ENCODE results near the gene HOXB3. TPM values are rescaled to one million over a fixed set of nuclear protein-coding genes. Genes with fewer than 3 reads are reported as not detected.
"Not testable (repeated sequence)": the region's sequence is repeated elsewhere in the genome, so short reads cannot be mapped to it uniquely, and the experiment has no call there.

Gene HOXB3
- polyA plus RNA-seq, 1 donor from 2014 or later = 0.34 TPM

- Mint-ChIP-seq H3K27ac (peak overlapping the region in 1 of 3 donors; percentile 45), H3K9me3 (peaks cover 0 to 1% (median 0%) of the 10 kb centered on the region in 3 donors), H3K4me3 (peak overlapping the region in 2 of 4 donors; percentile 20 to 24), H3K27me3 (peaks cover 43% of the 10 kb centered on the region), H3K36me3 (no peaks in the 10 kb centered on the region), H3K4me1 (peaks cover 6 to 16% (median 7%) of the 10 kb centered on the region in 3 donors)
Measured at GRCh38 chr17:48513666-48514455, 76.2 kb downstream of the HOXB3 start.

GRCh38 chr17:48513097-48513496 is 76.9 kb downstream of the HOXB3 start:
- Mint-ChIP-seq H3K9me3 (peaks cover 0 to 3% (median 0%) of the 10 kb centered on the region in 3 donors), H3K4me1 (peaks cover 6 to 16% (median 7%) of the 10 kb centered on the region in 3 donors), H3K4me3 (peak overlapping the region in 3 of 4 donors; percentile 44 to 81 (median 56)), H3K27ac (peak overlapping the region in 1 of 3 donors; percentile 45), H3K27me3 (peaks cover 43% of the 10 kb centered on the region), H3K36me3 (no peaks in the 10 kb centered on the region)

GRCh38 chr17:48510761-48511604 is 79.1 kb downstream of the HOXB3 start:
- peaks cover 0 to 2% (median 0%) of the 10 kb centered on the region in 3 donors for H3K9me3 Mint-ChIP-seq
- H3K4me1 Mint-ChIP-seq = peaks cover 0 to 16% (median 2%) of the 10 kb centered on the region in 3 donors
- no peaks in the 10 kb centered on the region for H3K36me3 Mint-ChIP-seq
- H3K27me3 Mint-ChIP-seq = peaks cover 30% of the 10 kb centered on the region
- H3K4me3 Mint-ChIP-seq = no peak overlapping the region
- no peak overlapping the region for H3K27ac Mint-ChIP-seq

GRCh38 chr17:48510381-48510760 is 79.7 kb downstream of the HOXB3 start:
- H3K4me1 Mint-ChIP-seq = peaks cover 0 to 16% (median 2%) of the 10 kb centered on the region in 3 donors
- no peaks in the 10 kb centered on the region for H3K36me3 Mint-ChIP-seq
- H3K27ac Mint-ChIP-seq = no peak overlapping the region
- no peak overlapping the region for H3K4me3 Mint-ChIP-seq
- peaks cover 0 to 2% (median 0%) of the 10 kb centered on the region in 3 donors for H3K9me3 Mint-ChIP-seq
- H3K27me3 Mint-ChIP-seq = peaks cover 30% of the 10 kb centered on the region

- Mint-ChIP-seq H3K27me3 (peaks cover 24% of the 10 kb centered on the region), H3K4me1 (peaks cover 0 to 15% (median 2%) of the 10 kb centered on the region in 3 donors)
- H3K4me3 Mint-ChIP-seq, H3K9me3 Mint-ChIP-seq, H3K36me3 Mint-ChIP-seq, H3K27ac Mint-ChIP-seq: not testable (repeated sequence)
Measured at GRCh38 chr17:48509708-48510107, 80.3 kb downstream of the HOXB3 start.

- H3K4me3 Mint-ChIP-seq = no peak overlapping the region
Measured at GRCh38 chr17:48506246-48506645, 83.8 kb downstream of the HOXB3 start.

GRCh38 chr17:48505788-48506187 is 84.3 kb downstream of the HOXB3 start:
- Mint-ChIP-seq H3K27me3 (peaks cover 16% of the 10 kb centered on the region), H3K9me3 (peaks cover 0 to 2% (median 0%) of the 10 kb centered on the region in 3 donors), H3K4me1 (peaks cover 0 to under 1% (median 0%) of the 10 kb centered on the region in 3 donors), H3K4me3 (no peak overlapping the region), H3K36me3 (no peaks in the 10 kb centered on the region), H3K27ac (peak overlapping the region in 1 of 3 donors; percentile 26)

More at GRCh38 chr17:48506246-48506645, 83.8 kb downstream of the HOXB3 start:
- H3K27ac Mint-ChIP-seq = no peak overlapping the region
- peaks cover 0 to 2% (median 0%) of the 10 kb centered on the region in 3 donors for H3K9me3 Mint-ChIP-seq
- H3K36me3 Mint-ChIP-seq = no peaks in the 10 kb centered on the region
- H3K4me1 Mint-ChIP-seq = peaks cover 0 to 4% (median 0%) of the 10 kb centered on the region in 3 donors
- peaks cover 17% of the 10 kb centered on the region for H3K27me3 Mint-ChIP-seq

- Mint-ChIP-seq H3K4me3 (no peak overlapping the region), H3K9me3 (peaks cover 0 to 2% (median 0%) of the 10 kb centered on the region in 3 donors), H3K4me1 (no peaks in the 10 kb centered on the region), H3K27me3 (peaks cover 12% of the 10 kb centered on the region), H3K36me3 (no peaks in the 10 kb centered on the region), H3K27ac (no peak overlapping the region)
Measured at GRCh38 chr17:48504953-48505352, 85.1 kb downstream of the HOXB3 start.

GRCh38 chr17:48503747-48504146 is 86.3 kb downstream of the HOXB3 start:
- Mint-ChIP-seq H3K36me3 (no peaks in the 10 kb centered on the region), H3K9me3 (peaks cover 0 to 2% (median 0%) of the 10 kb centered on the region in 3 donors), H3K27me3 (peaks cover 12% of the 10 kb centered on the region), H3K27ac (no peak overlapping the region), H3K4me3 (no peak overlapping the region), H3K4me1 (no peaks in the 10 kb centered on the region)

- Mint-ChIP-seq H3K4me3 (no peak overlapping the region), H3K27ac (no peak overlapping the region), H3K36me3 (no peaks in the 10 kb centered on the region)
Measured at GRCh38 chr17:48502901-48503300, 87.1 kb downstream of the HOXB3 start.

GRCh38 chr17:48502312-48502711 is 87.7 kb downstream of the HOXB3 start:
- H3K4me3 Mint-ChIP-seq = no peak overlapping the region
- H3K27me3 Mint-ChIP-seq = peaks cover 16% of the 10 kb centered on the region
- no peak overlapping the region for H3K27ac Mint-ChIP-seq
- no peaks in the 10 kb centered on the region for H3K36me3 Mint-ChIP-seq
- no peaks in the 10 kb centered on the region for H3K4me1 Mint-ChIP-seq
- no peaks in the 10 kb centered on the region for H3K9me3 Mint-ChIP-seq

More at GRCh38 chr17:48502901-48503300, 87.1 kb downstream of the HOXB3 start:
- Mint-ChIP-seq H3K9me3 (no peaks in the 10 kb centered on the region), H3K4me1 (no peaks in the 10 kb centered on the region), H3K27me3 (peaks cover 14% of the 10 kb centered on the region)

GRCh38 chr17:48500435-48501426 is 89.3 kb downstream of the HOXB3 start:
- H3K27me3 Mint-ChIP-seq = peaks cover 16% of the 10 kb centered on the region
- no peaks in the 10 kb centered on the region for H3K36me3 Mint-ChIP-seq
- no peak overlapping the region for H3K4me3 Mint-ChIP-seq
- no peaks in the 10 kb centered on the region for H3K4me1 Mint-ChIP-seq
- H3K27ac Mint-ChIP-seq = no peak overlapping the region
- H3K9me3 Mint-ChIP-seq = no peaks in the 10 kb centered on the region

- no peak overlapping the region for H3K4me3 Mint-ChIP-seq
- H3K36me3 Mint-ChIP-seq = no peaks in the 10 kb centered on the region
- H3K9me3 Mint-ChIP-seq = no peaks in the 10 kb centered on the region
- H3K27me3 Mint-ChIP-seq = peaks cover 17% of the 10 kb centered on the region
- no peak overlapping the region for H3K27ac Mint-ChIP-seq
- no peaks in the 10 kb centered on the region for H3K4me1 Mint-ChIP-seq
Measured at GRCh38 chr17:48499735-48500434, 90.2 kb downstream of the HOXB3 start.

- H3K27me3 Mint-ChIP-seq = peaks cover 24% of the 10 kb centered on the region
- H3K4me1 Mint-ChIP-seq = peaks cover 0 to 5% (median 0%) of the 10 kb centered on the region in 3 donors
- H3K4me3 Mint-ChIP-seq = no peak overlapping the region
- H3K9me3 Mint-ChIP-seq = no peaks in the 10 kb centered on the region
- H3K27ac Mint-ChIP-seq = no peak overlapping the region
- peaks cover under 1% of the 10 kb centered on the region for H3K36me3 Mint-ChIP-seq
Measured at GRCh38 chr17:48499248-48499647, 90.8 kb downstream of the HOXB3 start.
